ENCODE data around the gene ZNF497. TPM values are rescaled to one million over a fixed set of nuclear protein-coding genes. Genes with fewer than 3 reads are reported as not detected.

The ZNF497 gene
- total and polyA plus RNA-seq, 2 of the 8 experiments (the other 6 are each of a cell fraction or from before 2014, with no cell fraction given), result 0.93 to 1.4 TPM

GRCh38 chr19:58326501-58326913, 36.0 kb downstream of the ZNF497 start (continued):
- TF ChIP-seq CTCF (IDR thresholded peaks at IDR 0.05; ENCODE audit: control extremely low read depth in 1 of 3, insufficient read depth in 1 of 3, low read depth in 1 of 3, low read length in 3 of 3), result no peak

All from H1 (cell line).